Ammon's horn (tissue), 1 donor: Measurements from ENCODE around the gene AGER.
"Not testable (repeated sequence)": the region's sequence is repeated elsewhere in the genome, so short reads cannot be mapped to it uniquely, and the experiment has no call there.

Experiments
- DNase-seq: peaks from one replicate; pipeline ENCODE4 v3.0.0-alpha.2; 2016; ENCODE audit warnings: low spot score

The AGER gene

DNA sequence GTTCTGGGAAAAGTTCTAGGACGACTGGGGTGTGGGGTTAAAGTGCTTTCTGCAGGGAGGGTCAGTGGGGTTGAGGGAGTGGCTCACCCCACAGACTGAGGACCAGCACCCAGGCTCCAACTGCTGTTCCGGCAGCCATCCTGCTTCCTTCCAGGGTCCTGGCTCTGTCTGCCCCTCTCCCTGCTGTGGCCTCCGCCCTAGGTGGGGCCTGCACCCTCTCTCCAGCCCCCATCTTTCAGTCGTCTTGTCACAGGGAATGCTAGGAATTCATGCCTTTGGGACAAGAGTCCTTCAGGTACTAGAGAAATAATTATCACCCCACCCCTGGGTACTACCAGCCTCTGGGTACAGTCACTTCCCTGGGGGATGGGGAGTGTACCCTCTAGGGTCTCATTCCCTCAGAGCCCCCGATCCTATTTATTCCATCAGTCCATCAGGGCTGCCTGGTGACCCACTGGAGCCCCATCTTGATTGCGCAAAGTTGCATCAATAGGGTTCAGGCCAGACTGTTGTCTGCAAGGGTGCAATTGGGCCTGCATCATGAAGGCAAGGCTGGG lies at the start of gene AGER:
Gene AGER (minus strand): TSS at position 170 of the 557 bp plus-strand sequence. CDS start 31 bp downstream, at position 139.
- DNase-seq, result no peak

DNA sequence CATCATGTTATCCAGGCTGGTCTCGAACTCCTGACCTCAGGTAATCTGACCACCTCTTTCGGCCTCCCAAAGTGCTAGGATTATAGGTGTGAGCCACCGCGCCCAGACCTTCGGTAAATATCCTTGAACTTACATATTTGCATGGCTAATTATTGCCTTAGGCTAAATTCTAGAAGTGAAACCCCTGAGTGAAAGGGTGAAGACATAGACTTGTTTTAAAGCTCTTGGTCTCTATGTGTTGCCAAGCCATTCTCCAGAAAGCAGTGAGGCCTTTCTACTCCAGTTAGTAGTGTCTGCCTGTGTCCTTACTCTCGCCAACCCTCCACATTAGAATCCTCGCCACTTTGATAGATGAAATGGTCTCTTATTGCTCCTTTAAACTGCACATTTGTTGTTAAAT lies 42.4 kb upstream of the AGER start:
- no peak for DNase-seq

DNA sequence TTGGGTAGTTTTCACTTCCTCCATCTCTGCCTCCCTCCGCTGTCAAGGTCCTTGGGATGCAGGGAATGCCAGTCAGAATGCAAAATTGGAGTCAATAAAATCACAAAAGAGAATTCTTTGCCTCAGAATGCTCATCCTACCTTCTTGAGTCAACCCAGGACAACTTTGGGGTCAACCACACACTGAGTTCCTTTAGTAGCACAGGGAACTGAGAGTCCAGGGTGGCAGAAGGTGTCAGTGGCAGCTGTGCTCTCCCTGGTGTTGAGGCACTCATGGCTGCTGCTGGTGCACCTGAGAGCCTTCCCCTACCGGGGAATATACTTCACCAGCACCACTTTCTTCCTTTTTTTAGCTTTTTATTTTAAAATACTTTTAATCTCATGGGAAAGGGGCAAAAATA lies 40.6 kb upstream of the AGER start:
- DNase-seq, result no peak

DNA sequence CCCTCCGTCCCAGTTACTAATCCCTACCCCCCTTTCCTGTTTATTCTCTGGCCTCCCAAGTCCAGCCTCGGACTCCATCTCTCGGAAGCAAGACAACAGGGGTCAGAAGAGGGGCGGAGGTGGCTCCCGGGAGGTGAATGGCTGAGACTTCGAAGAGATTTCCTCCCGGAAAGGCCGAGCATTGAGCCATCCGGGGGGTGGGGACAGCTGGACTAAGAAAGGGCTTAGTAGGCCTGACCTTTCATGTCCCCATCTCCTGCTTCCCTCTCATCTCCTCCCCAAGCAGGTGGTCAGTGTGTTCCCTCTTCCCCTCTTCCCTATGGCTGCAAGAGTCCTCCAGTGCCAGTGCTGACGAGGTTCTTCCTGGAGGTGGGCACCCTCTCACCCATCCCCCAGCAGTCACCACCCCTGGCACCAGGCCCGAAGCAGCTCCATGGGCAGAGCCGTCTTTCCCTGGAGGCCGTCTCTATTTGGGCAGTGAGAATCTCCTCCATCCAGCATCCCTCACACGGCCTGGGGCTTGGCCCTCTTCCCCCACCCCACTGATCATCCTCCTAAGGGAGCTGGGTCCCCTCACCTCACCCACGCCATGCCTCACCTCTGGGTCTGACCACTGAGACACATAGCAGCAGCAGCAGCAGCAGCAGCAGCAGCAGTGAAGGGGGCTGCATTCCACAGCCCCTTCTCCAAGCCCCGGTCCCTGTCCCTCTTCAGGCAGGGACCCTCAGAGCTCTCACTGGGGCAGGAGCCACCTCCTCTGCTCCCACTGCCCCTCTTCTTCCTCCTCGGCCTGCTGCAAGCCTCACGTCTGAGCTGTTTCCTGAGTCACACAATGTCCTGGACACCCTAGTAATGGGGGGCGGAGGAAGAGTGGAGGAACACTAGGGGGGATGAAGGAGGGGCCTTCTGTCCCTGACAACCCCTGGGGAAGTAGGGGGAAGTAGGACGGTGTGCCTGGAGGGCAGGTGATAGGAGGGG lies 39.5 kb upstream of the AGER start, which contains the start of gene NOTCH4:
Gene NOTCH4 (minus strand): TSS at position 810 of the 978 bp plus-strand sequence. CDS start 139 bp downstream, at position 671.
- no peak for DNase-seq

DNA sequence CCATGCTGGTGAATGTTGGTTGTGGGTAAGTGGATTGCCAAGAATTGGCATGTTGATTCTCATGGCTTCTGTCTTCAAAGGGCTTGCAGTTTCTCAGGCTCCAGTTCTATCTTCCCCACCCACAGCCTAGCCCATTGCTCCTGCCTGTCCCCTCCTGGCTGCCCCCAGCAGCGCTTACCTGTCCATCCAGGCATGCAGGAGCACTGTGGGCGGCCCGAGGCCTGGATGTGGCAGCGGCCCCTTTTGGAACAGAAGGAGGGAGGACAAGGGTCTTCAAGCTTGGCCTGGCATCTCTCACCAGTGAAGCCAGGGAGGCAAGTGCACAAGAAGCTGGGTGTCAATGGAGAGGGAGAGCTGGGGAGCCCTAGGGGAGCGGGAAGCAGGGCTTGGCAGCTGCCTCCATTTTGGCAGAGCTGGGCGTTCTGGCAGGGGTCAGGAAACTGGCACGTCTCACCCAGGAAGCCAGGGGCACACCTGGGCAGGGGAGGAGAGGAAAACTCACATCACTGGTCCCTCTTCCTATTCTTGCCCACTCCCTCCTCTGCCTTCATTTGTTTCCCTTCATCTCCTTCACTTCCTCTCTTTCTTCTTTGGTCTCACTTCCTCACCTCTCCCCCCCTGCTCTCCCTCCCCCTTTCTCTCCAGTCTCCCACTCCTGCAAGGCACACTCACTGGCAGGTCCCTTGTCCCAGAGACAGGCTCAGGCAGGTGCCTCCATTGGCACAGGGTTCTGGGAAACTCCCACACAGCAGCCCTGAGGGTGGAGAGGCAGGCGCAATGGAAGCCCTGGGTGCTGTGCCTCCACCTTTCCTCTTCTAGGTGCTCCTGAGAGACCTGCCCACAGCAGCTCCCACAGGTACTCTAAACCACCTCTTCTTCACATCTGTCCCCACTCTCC lies 38.5 kb upstream of the AGER start:
- no peak for DNase-seq

DNA sequence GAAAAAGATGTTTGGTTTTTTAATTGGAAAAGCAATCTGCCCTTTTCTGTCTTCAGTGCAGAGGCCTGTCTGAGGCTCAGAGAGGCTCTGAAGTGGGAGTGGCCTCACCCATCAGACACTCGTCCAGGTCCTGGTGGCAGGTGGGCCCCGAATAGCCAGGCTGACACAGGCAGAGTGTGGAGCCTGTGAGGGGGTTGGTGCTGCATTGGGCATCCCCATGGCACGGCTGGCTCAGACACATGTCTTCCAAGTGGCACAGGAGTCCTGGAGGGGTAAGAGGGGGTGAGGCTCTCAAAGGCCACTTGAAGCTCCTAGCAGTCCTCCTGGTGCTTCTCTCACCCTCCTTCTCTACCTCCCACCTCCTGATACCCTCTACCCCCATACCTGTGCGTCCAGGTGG lies 36.0 kb upstream of the AGER start:
- no peak for DNase-seq

DNA sequence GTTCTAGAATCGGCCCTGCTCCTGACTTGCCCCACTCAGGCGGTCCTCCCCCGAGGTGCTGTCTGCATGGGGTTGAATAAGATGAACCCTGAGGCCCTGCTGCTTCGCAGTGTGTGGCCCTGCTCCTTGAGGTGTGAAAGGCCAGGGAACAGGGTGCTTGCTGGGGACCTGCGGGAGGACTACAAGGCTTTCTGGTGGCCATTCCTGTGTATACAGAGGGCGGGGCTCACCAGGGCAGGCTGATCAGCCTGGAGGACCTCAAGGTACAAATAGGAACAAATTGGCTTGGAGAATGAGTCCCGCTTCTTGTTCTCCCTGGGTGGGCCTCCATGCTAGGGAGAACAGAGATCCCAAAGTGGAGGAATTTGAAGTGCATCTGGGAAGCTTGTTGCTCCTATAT lies 34.1 kb upstream of the AGER start:
- DNase-seq, result no peak

DNA sequence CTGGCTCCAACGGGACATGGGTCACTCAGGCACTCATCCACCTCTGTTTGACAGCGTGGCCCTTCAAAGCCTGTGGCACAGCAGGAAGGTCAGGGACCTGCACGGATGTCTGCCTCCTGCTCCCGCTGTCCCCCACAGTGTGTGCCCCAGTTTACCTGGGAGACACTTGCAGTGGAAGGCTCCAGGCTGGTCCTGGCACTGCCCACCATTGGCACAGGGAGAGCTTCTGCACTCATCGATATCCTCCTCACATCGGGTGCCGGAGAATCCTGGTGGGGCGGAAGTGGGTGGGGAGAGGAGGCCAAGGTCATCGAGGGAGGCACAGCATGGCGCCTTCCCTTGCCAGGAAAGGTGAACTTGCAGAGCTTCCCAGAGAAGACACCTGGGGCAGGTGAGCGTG lies 32.9 kb upstream of the AGER start:
- DNase-seq, result no peak

DNA sequence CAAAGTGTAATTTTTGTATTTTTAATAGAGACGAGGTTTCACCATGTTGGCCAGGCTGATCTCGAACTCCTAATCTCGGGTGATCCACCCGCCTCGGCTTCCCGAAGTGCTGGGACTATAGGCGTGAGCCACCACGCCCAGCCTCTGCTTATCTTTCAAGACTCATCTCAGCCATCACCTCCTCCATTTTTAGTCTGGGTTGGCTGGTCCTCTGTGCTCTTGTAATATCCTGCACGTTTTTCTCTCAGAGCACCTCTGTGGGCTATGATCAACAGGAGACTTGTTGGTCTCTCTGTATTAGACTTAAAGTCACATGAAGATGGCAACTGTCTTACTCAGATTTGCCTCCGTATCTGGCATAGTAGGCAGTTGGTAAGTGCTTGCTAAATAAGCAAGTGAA lies 32.2 kb upstream of the AGER start:
- DNase-seq, result no peak

DNA sequence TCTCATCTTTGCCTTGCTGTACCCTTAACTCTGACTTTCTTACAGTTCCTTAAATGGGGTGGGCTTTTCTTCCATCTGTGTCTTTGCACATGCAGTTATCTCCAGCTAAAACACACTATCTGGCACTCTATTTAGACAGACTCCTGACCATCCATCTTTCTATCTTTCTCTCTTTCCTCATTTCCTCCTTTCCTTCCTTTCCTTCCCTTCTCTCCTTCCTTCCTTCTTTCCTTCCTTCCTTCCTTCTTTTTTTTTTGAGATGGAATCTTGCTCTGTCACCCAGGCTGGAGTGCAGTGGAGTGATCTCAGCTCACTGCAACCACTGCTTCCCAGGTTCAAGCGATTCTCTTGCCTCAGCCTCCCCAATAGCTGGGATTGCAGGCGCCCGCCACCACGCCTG lies 31.6 kb upstream of the AGER start:
- DNase-seq, result no peak

DNA sequence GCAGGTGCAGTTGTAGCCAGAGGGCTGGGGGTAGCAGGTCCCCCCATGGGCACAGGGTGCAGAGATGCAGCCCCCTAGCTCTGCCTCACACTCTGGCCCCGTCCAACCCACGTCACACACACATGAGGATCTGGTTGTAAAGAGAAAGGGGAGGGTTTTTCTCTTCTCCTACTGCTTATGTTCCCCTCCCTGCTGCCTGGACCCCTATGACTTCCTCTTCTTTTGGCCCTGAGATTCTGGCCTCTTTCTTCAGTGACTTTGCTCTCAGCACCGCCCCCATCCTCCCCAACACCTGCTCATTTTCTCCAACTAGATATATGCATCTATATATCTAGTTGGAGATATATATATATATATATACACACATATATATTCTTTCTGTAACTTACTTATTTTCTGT lies 30.1 kb upstream of the AGER start:
- DNase-seq, result no peak

DNA sequence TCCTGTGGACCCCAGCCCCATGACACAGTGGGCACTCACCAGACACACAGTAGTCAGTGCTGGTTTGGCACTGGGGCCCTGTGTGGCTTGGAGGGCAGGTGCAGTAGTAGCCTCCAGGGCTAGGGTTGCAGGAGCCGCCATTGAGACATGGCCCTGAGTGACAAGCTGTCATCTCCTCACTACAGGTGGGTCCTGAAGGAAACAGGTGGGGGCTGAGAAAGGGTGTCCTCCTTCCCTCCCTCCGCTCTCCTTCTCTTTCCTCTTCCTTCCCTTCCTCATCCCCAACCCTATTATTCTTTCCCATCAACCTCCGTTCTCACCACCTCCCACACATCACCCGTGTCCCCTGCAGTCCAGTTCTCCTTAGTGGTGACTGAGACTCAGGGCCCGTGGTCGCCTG lies 29.6 kb upstream of the AGER start:
- DNase-seq, result no peak

DNA sequence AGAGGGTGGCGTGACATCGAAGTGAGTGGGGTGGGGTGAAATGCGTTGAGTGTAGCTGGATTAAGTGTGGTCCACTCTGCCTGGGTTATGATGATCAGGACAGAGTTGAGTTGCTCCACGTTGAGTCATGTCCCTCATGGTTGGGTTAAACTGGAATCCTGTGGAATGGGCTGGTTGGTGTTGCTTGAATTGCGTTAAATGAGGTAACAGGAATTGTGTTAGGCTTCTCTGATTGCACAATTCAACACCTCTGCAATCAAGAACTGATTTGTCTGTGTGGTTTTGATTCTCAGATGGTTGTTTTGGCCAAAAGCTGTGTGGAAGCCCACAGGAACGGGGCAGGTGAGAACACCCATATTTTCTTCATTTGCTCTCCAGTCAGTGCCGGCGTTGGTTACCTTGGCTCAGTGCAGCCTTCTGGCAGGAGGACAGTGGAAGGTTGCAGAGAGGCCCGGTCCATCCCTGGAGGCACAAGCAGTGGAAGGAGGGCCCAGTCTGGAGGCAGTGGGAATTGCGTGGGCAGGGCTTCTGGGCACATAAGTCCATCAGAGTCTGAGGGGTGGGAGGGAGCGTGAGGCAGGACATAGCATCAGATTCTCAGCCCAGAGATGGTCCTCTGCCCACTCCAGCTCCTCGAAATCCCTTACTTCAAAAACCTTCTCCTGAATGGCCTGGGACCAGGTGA lies 28.2 kb upstream of the AGER start:
- DNase-seq, result no peak

DNA sequence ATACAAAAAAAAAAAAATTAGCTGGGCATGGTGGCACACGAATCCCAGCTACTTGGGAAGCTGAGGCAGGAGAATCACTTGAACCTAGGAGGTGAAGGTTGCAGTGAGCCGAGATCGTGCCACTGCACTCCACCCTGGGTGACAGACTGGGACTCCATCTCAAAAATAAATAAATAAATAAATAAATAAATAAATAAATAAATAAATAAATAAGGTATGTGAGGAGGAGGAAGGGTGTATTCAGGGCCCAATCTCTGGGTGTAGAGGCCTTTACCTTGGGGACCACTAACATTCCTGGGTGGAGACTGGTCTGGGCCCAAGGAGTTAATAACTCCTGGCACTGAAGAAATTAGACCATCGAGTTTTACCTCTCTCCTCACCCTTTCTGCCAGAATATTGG lies 27.4 kb upstream of the AGER start:
- DNase-seq, result not testable (repeated sequence)

DNA sequence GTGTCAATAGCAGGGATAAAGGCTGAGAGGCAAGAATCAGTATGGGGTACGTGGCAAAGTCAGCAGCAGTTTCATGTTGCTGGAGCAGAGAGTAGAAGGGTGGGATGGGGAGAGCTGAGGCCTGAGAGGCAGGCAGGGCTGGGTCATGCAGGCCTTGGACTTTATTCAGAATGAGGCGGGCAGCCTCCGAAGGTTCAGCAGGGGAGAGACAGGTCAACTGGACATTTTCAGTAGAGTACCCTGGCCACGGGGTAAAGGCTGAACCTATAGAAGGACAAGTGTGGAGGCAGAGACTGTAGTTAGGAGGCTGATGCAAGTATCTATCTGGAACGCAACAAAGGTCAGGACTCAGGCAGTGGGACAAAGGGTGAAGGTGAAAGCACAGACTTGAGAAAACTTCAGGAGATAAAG lies 26.1 kb upstream of the AGER start:
- DNase-seq, result no peak

DNA sequence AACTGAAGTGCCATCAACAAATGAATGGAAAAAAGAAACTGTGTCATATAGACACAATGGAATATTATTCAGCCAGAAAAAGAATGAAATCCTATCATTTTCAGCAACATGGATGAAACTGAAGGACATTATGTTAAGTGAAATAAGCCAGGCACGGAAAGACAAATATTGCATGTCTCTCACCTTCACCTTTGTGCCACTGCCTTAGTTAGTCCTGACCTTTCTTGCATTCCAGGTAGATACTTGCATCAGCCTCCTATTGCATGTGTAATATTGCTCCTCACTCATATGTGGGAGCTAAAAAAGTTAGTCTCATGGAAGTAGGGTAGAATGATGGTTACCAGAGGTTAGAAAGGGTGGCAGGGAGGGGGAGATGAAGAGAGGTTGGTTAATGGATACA lies 24.9 kb upstream of the AGER start:
- DNase-seq, result no peak

DNA sequence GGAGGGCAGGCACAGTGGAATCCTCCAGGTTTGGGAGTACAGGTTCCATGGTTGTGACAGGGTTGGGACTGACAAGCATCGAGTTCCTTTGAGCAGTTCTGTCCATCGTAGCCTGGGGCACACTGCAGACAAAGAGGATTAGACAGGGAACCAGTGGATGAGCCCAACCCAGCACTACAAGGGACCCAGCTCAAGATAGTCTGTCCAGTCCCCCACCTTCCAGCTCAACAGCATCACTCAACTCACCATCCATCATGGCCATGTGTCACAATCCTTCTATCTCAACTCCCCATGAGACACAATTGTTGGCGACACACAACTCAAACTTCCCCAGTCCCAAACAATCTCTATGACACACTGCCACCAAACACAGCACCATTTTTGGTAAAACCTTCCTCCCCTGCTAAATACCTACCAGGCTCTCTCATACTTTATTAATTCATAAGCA lies 20.2 kb upstream of the AGER start:
- no peak for DNase-seq

DNA sequence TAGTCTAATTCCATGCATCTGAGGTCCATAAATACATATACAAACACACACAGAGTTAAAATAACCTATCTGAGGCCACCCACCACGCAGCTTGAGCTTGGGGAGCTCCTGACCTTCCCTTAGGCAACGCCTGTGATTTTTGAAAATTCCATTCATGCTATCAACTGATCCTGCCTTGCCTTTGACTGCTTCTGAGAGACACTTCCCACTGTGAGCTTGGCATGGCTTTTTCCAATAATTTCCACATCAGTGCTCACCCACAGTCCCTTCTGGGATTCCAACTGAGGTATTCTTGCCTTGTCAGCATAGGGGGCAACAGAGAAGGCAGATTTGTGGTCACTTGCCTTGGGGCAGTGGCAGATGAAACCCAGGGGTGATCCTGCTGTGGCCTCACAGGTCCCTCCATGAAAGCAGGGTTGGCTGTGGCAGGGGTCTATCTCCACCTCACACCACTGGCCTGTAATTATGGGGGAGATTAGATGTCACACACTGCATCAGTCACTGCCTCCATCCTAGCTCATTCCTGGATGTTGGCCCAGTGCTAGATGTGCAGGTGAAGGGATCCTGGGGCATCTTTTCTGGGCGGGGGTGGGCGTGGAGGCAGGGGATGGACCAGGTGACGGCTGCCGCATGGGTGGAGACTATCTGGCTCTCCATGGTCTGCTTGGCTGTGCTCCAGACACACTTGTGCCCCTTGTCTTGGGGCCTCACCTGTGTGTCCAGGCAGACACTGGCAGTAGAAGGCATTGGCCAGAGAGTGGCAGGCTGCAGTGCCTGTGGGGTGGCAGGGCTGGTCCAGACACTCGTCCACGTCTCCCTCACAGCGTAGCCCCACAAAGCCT lies 19.6 kb upstream of the AGER start:
- no peak for DNase-seq

DNA sequence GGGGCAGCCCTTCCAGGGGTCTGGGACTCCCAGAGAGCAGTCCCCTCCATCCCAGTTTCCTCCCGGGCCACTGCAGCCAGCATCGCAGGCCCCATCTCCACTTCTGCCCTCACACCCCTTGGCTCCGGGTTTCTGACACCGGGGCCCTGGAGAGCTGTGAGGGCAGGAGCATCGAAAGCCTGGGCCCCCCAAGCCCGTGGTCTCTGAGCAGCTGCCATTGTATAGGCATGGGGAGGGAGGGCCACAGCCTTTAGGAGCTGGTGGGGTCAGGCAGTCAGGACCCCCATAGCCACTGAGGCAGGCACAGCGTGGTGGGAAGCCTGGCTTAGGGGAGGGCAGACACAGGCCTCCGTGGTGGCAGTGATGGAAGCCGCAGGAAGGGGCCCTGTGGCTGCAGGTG lies 18.1 kb upstream of the AGER start:
- no peak for DNase-seq

DNA sequence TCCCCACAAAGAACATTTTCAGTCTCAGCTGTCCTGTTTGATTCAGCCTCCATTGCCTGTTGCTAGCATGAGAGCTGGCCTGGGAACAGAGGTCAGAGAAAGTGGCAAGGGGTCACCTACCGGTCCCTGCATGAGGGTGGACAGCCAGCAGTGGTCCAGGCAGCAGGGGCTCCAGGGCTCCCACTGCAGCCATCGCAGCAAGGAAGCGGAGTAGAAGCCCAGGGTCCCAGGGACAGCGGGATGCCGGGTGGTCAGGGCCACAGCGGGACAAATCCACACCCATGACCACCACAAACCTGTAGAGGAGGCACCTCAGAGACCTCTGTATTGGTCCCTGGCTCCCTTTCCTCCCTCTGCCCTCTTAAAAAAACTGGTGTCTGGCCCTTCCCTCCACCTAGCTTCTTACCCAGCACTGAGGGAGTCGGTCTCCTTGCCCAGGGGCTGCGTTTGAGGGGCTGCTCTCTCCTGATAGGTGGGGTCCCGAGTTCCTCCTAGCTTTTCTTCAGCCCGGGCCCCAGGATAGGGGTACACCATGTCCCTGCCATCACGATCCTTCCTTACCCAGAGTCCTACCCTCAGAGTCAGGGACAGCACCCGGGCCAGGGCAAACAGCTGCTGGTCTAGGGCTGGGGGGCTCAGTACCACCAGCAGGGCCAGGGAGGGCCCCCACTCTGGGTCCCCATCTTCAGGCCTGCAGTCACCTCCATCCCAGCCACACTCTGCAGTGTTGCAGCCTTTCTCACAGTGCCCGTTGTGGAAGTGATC lies 16.8 kb upstream of the AGER start:
- DNase-seq, result no peak
